GM12892 (cell line): ENCODE measurements around the gene HELZ2.

Source experiments
- POLR2A ChIP-seq: IDR thresholded peaks from 2 replicates; pipeline ENCODE4 v1.6.1; 2011; ENCODE audit warnings: low read depth, low read length, control low read depth
- POLR2AphosphoS5 ChIP-seq: IDR thresholded peaks from 2 replicates; pipeline ENCODE4 v1.6.1; 2011; ENCODE audit warnings: low read depth, low read length, control low read depth
- TAF1 ChIP-seq: IDR thresholded peaks from 2 replicates; pipeline ENCODE4 v1.6.1; 2011; ENCODE audit warnings: low read depth, mild to moderate bottlenecking, control low read depth, low read length, borderline replicate concordance

- no peak for TF ChIP-seq POLR2A
- no peak for TF ChIP-seq POLR2AphosphoS5
- no peak for TF ChIP-seq TAF1
Measured at GRCh38 chr20:63576311-63576710, 2.3 kb upstream of the HELZ2 start.
